H1 (cell line): Measurements from ENCODE around the gene TMEM237. TPM values are rescaled to one million over a fixed set of nuclear protein-coding genes. Genes with fewer than 3 reads are reported as not detected.

Experiments
- CTCF ChIA-PET: fragments of 300-600 bp; sonication (Branson Sonifier 250); formaldehyde crosslinking; loops from one replicate; lab custom pipeline; 2021; ENCODE audit not compliant: partially characterized antibody; lab: Charles Lee
- POLR2A ChIA-PET: fragments of 300-600 bp; sonication (Branson Sonifier 250); formaldehyde crosslinking; loops from one replicate; lab custom pipeline; 2021; ENCODE audit warnings: inconsistent platforms; ENCODE audit not compliant: partially characterized antibody; lab: Charles Lee
- DNase-seq, 2 experiments: peaks; one replicate each; pipeline versions ENCODE4 v3.0.0 to v3.0.0-alpha.2; 2010 to 2022; ENCODE audit warnings: low spot score in 2 of 2, low read depth in 1 of 2, mixed read lengths in 1 of 2
- FAIRE-seq: peaks from 2 replicates; lab custom pipeline; 2011; peaks lifted over from hg19 to GRCh38; lab: Jason Lieb, UNC
- H2AFZ ChIP-seq: 2 replicates; pipeline ENCODE4 v1.8.1; 2012; ENCODE audit warnings: low read length, inconsistent platforms
- H2AK5ac ChIP-seq: 2 replicates; pipeline ENCODE4 v1.6.1; 2013; ENCODE audit warnings: low read depth, low read length
- H2BK120ac ChIP-seq: replicated peaks from 2 replicates; pipeline ENCODE3; 2013; ENCODE audit warnings: low read depth, low read length, inconsistent platforms
- H2BK12ac ChIP-seq: 2 replicates; pipeline ENCODE4 v1.6.1; 2013; ENCODE audit warnings: low read depth, low read length
- H2BK15ac ChIP-seq: 2 replicates; pipeline ENCODE4 v1.6.1; 2013; ENCODE audit warnings: low read length
- H2BK20ac ChIP-seq: 2 replicates; pipeline ENCODE4 v1.6.1; 2013; ENCODE audit warnings: low read length
- H2BK5ac ChIP-seq: 2 replicates; pipeline ENCODE4 v1.6.1; 2013; ENCODE audit warnings: low read depth, low read length
- H3K14ac ChIP-seq: 2 replicates; pipeline ENCODE4 v1.6.1; 2013; ENCODE audit warnings: inconsistent platforms; ENCODE audit not compliant: insufficient read length
- H3K18ac ChIP-seq: 2 replicates; pipeline ENCODE4 v1.6.1; 2013; ENCODE audit warnings: low read length; ENCODE audit errors: extremely low read depth
- H3K23ac ChIP-seq: 2 replicates; pipeline ENCODE4 v1.6.1; 2013; ENCODE audit warnings: inconsistent platforms; ENCODE audit not compliant: insufficient read length
- H3K23me2 ChIP-seq: 2 replicates; pipeline ENCODE4 v1.6.1; 2013; ENCODE audit warnings: low read depth, low read length
- H3K27ac ChIP-seq: 2 replicates; pipeline ENCODE4 v1.6.1; 2011; ENCODE audit warnings: low read depth, low read length, inconsistent platforms
- H3K27me3 ChIP-seq, 4 experiments: replicated peaks in 1 of 4; 1 replicate in 1 of 4; 2 replicates in 3 of 4; pipeline versions ENCODE4 v1.6.1 to v1.8.1; 2011 to 2013; ENCODE audit warnings: low read length in 3 of 4, mild to moderate bottlenecking in 3 of 4, inconsistent platforms in 2 of 4, mixed read lengths in 2 of 4, moderate library complexity in 1 of 4; ENCODE audit not compliant: control insufficient read depth in 3 of 4, insufficient read depth in 3 of 4; ENCODE audit errors: extremely low read depth in 1 of 4
- H3K36me3 ChIP-seq, 4 experiments: 2 replicates each; pipeline versions ENCODE4 v1.6.1 to v1.8.1; 2011 to 2013; ENCODE audit warnings: mild to moderate bottlenecking in 4 of 4, low read length in 3 of 4, moderate library complexity in 2 of 4, control low read depth in 1 of 4, inconsistent platforms in 1 of 4; ENCODE audit not compliant: insufficient read depth in 4 of 4, control insufficient read depth in 2 of 4
- H3K4ac ChIP-seq: replicated peaks from 2 replicates; pipeline ENCODE3; 2013; ENCODE audit warnings: low read length, low read depth, mixed read lengths, inconsistent platforms; ENCODE audit not compliant: insufficient read length
- H3K4me1 ChIP-seq, 4 experiments: replicated peaks in 1 of 4; 1 replicate in 1 of 4; 2 replicates in 3 of 4; pipeline versions ENCODE4 v1.6.1 to v1.8.1; 2011 to 2013; ENCODE audit warnings: low read length in 3 of 4, inconsistent platforms in 2 of 4, mixed read lengths in 1 of 4; ENCODE audit not compliant: insufficient read depth in 4 of 4, control insufficient read depth in 3 of 4
- H3K4me2 ChIP-seq, 2 experiments: 2 replicates each; pipeline versions ENCODE4 v1.6.1 to v1.8.1; 2011 to 2013; ENCODE audit warnings: low read depth in 2 of 2, low read length in 2 of 2, control low read depth in 1 of 2, inconsistent platforms in 1 of 2, mild to moderate bottlenecking in 1 of 2; ENCODE audit not compliant: insufficient read depth in 1 of 2
- H3K4me3 ChIP-seq, 4 experiments: fragments of 200-600, 300-600 bp in 1 of 4; sonication (generic), shearing (Covaris generic), sonication (Bioruptor Twin) in 1 of 4; 2 replicates each; pipeline versions ENCODE4 v1.5.1 to v1.8.1; 2011 to 2016; ENCODE audit warnings: low read length in 4 of 4, low read depth in 3 of 4, control low read depth in 2 of 4, inconsistent platforms in 2 of 4, mild to moderate bottlenecking in 2 of 4, mixed read lengths in 1 of 4, moderate library complexity in 1 of 4; ENCODE audit not compliant: insufficient read depth in 2 of 4; ENCODE audit errors: extremely low read depth in 1 of 4
- H3K56ac ChIP-seq: replicated peaks from 2 replicates; pipeline ENCODE3; 2013; ENCODE audit warnings: low read depth, mild to moderate bottlenecking, mixed read lengths, low read length, inconsistent platforms; ENCODE audit not compliant: insufficient read length
- H3K79me1 ChIP-seq: 2 replicates; pipeline ENCODE4 v1.6.1; 2013; ENCODE audit warnings: low read depth, low read length, control low read depth
- H3K79me2 ChIP-seq, 2 experiments: 2 replicates each; pipeline versions ENCODE4 v1.6.1 to v1.8.1; 2012 to 2013; ENCODE audit warnings: low read length in 2 of 2, mild to moderate bottlenecking in 2 of 2, inconsistent platforms in 1 of 2; ENCODE audit not compliant: insufficient read depth in 2 of 2, control insufficient read depth in 1 of 2
- H3K9ac ChIP-seq, 4 experiments: replicated peaks in 1 of 4; 1 replicate in 1 of 4; 2 replicates in 3 of 4; pipeline versions ENCODE4 v1.6.1 to v1.8.1; 2011 to 2013; ENCODE audit warnings: low read depth in 3 of 4, low read length in 3 of 4, control low read depth in 2 of 4, mild to moderate bottlenecking in 2 of 4, moderate library complexity in 2 of 4, inconsistent platforms in 1 of 4; ENCODE audit errors: extremely low read depth in 1 of 4
- H3K9me3 ChIP-seq, 2 experiments: 2 replicates each; pipeline versions ENCODE4 v1.6.1 to v1.8.1; 2012 to 2013; ENCODE audit warnings: mild to moderate bottlenecking in 2 of 2, moderate library complexity in 2 of 2, control low read depth in 1 of 2, inconsistent platforms in 1 of 2, low read depth in 1 of 2, low read length in 1 of 2, mixed read lengths in 1 of 2; ENCODE audit not compliant: insufficient read depth in 2 of 2
- H4K20me1 ChIP-seq, 2 experiments: replicated peaks in 1 of 2; 2 replicates each; pipeline versions ENCODE3 to v1.8.1; 2011 to 2013; ENCODE audit warnings: inconsistent platforms in 2 of 2, low read length in 2 of 2, mild to moderate bottlenecking in 1 of 2; ENCODE audit not compliant: insufficient read depth in 2 of 2, control insufficient read depth in 1 of 2
- H4K5ac ChIP-seq: 2 replicates; pipeline ENCODE4 v1.6.1; 2013; ENCODE audit warnings: low read length, low read depth, mixed read lengths, inconsistent platforms; ENCODE audit not compliant: insufficient read length
- H4K8ac ChIP-seq: 2 replicates; pipeline ENCODE4 v1.8.0; 2013; ENCODE audit warnings: mild to moderate bottlenecking, moderate library complexity, low read length, inconsistent platforms; ENCODE audit not compliant: insufficient read depth; ENCODE audit errors: extremely low read depth
- H4K91ac ChIP-seq: replicated peaks from 2 replicates; pipeline ENCODE3; 2013; ENCODE audit warnings: low read length, mixed read lengths, inconsistent platforms; ENCODE audit not compliant: insufficient read length
- SIX5 ChIP-seq: IDR thresholded peaks from 2 replicates; pipeline ENCODE4 v1.6.1; 2011; ENCODE audit warnings: mild to moderate bottlenecking, low read depth, low read length
- WGBS, 2 experiments: shearing (Covaris generic) in 1 of 2; methylation state at CpG; one replicate each; pipeline versions ENCODE4 v1.1.6 to v1.1.7; 2013 to 2015; ENCODE audit warnings: low lambda C conversion rate in 2 of 2, mixed read lengths in 2 of 2, inconsistent platforms in 1 of 2, low coverage in 1 of 2, missing lambda C conversion rate in 1 of 2; ENCODE audit not compliant: insufficient replicate concordance in 2 of 2, insufficient coverage in 1 of 2, insufficient read length in 1 of 2; ENCODE audit errors: extremely low coverage in 1 of 2, missing lambda C conversion rate in 1 of 2; 5-methylcytosine and 5-hydroxymethylcytosine counted together
- polyA plus RNA-seq, 7 experiments: library from polyadenylated mRNA; depleted of rRNA in 3 of 7; stranded (reverse) in 5 of 7; unstranded in 2 of 7; fragments of >200 nt in 5 of 7; fragments of 200-250 nt in 2 of 7; gene quantifications; 1 replicate in 5 of 7; 2 replicates in 1 of 7; 4 replicates in 1 of 7; pipeline versions ENCODE4 v1.2.1 to v1.2.3, GENCODE V29; 2011 to 2013; ENCODE audit warnings: missing spikeins in 2 of 7, mixed read lengths in 2 of 7
- total RNA-seq: library from RNA; stranded (reverse); fragmentation: NEBNext Ultra II Directional; extraction: Animal tissue kit (Norgen Biotek cat#: 25700); gene quantifications from 2 replicates; pipeline ENCODE4 v1.2.1, GENCODE V29; 2021

Gene TMEM237
- total and polyA plus RNA-seq, 2 of the 8 experiments (the other 6 are each of a cell fraction or from before 2014, with no cell fraction given) = 26.1 to 41.0 TPM

DNA sequence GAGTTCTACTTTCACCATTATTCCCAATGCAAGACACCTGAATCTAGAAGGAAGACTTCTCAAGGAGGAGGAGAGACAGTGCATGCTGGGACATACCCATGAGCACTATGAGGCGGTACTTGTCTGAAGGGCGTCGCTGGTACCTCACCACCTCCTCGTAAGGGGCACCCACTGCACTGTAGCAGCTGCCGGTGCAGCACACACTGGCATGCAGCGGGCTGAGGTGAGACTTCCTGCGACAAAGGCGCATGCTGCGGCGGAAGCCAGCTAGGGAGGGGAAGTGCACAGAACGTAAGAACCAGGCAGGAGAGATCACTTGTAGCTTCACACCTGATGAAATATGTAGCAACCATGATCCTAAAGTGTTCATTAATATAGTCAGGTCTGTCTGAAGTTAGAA, 12.8 kb upstream of the TMEM237 start:
- Histone ChIP-seq H3K23me2 (no peaks in the 10 kb centered on the region), H3K56ac (no peak overlapping the region), H3K4ac (no peak overlapping the region), H4K20me1 (no peaks in the 10 kb centered on the region), H3K27me3 (no peaks in the 10 kb centered on the region), H2BK5ac (no peak overlapping the region), H3K18ac (no peak overlapping the region), H3K9me3 (no peaks in the 10 kb centered on the region), H3K4me1 (no peaks in the 10 kb centered on the region; a peak in 1 of 7 replicates), H2BK120ac (no peak overlapping the region), H3K79me1 (no peaks in the 10 kb centered on the region), H3K23ac (no peak overlapping the region), H4K5ac (no peak overlapping the region), H3K9ac (no peak overlapping the region), H2AK5ac (no peak overlapping the region), H4K8ac (no peak overlapping the region), H2BK12ac (no peak overlapping the region), H3K14ac (no peak overlapping the region), H3K4me3 (no peak overlapping the region), H3K36me3 (no peaks in the 10 kb centered on the region), H2BK20ac (no peak overlapping the region), H2BK15ac (no peak overlapping the region), H4K91ac (no peak overlapping the region), H2AFZ (no peak overlapping the region), H3K27ac (no peak overlapping the region), H3K79me2 (no peaks in the 10 kb centered on the region), H3K4me2 (no peak overlapping the region)
- ChIA-PET CTCF (interaction anchor here (0.7 to 2.0 kb wide), 2 partner anchors 12 to 191 kb away, joined by 3 to 4 read pairs; no protein-coding TSS in a partner anchor), POLR2A (interaction anchor here (1.6 kb wide), 1 partner anchor 13 kb away, joined by 5 read pairs; the partner anchor contains the start of gene TMEM237)
- WGBS, 2 experiments = 92% methylated on average over 11 of the region's 11 CpGs; no CpG with 5 or more reads in 1 of the 2 experiments
- FAIRE-seq = no peak
- DNase-seq = no peak
- TF ChIP-seq SIX5 = no peak
